H9 (cell line): ENCODE results near the gene FAM161B. TPM values are rescaled to one million over a fixed set of nuclear protein-coding genes. Genes with fewer than 3 reads are reported as not detected.
A peak's percentile ranks its signal among the peaks of the same experiment; 100 is the strongest.

Experiments
- DNase-seq: peaks from one replicate; pipeline ENCODE4 v3.0.0-alpha.2; 2017
- H2AFZ ChIP-seq: one replicate; pipeline ENCODE4 v1.6.1; 2013; ENCODE audit warnings: mild to moderate bottlenecking, low read length, control low read depth, moderate library complexity
- H2AK5ac ChIP-seq: 2 replicates; pipeline ENCODE4 v1.6.1; 2013; ENCODE audit warnings: low read length, control low read depth, mixed read lengths; ENCODE audit not compliant: insufficient read length
- H2BK120ac ChIP-seq: one replicate; pipeline ENCODE4 v1.6.1; 2013; ENCODE audit warnings: low read depth, mild to moderate bottlenecking, low read length, control low read depth, inconsistent platforms; ENCODE audit not compliant: poor library complexity, severe bottlenecking
- H2BK12ac ChIP-seq: 2 replicates; pipeline ENCODE4 v1.6.1; 2013; ENCODE audit warnings: low read length, control low read depth, mixed read lengths, low read depth; ENCODE audit not compliant: insufficient read length
- H2BK15ac ChIP-seq: 2 replicates; pipeline ENCODE4 v1.6.1; 2013; ENCODE audit warnings: low read depth, low read length, control low read depth
- H2BK20ac ChIP-seq: one replicate; pipeline ENCODE4 v1.6.1; 2013; ENCODE audit warnings: low read depth, mild to moderate bottlenecking, low read length, control low read depth, inconsistent platforms; ENCODE audit not compliant: poor library complexity, severe bottlenecking
- H2BK5ac ChIP-seq: 2 replicates; pipeline ENCODE4 v1.6.1; 2013; ENCODE audit warnings: low read length, control low read depth, mixed read lengths; ENCODE audit not compliant: insufficient read length
- H3K14ac ChIP-seq: 2 replicates; pipeline ENCODE4 v1.6.1; 2013; ENCODE audit warnings: low read length, control low read depth; ENCODE audit not compliant: insufficient read depth
- H3K18ac ChIP-seq: 2 replicates; pipeline ENCODE4 v1.6.1; 2013; ENCODE audit warnings: low read depth, mild to moderate bottlenecking, mixed read lengths, low read length, control low read depth; ENCODE audit not compliant: insufficient read length
- H3K23ac ChIP-seq: 2 replicates; pipeline ENCODE4 v1.6.1; 2013; ENCODE audit warnings: low read length, control low read depth, mixed read lengths, low read depth; ENCODE audit not compliant: insufficient read length
- H3K23me2 ChIP-seq: 2 replicates; pipeline ENCODE4 v1.6.1; 2013; ENCODE audit warnings: low read depth, mild to moderate bottlenecking, mixed read lengths, low read length, control low read depth; ENCODE audit not compliant: insufficient read length, poor library complexity, severe bottlenecking
- H3K27ac ChIP-seq: 2 replicates; pipeline ENCODE4 v1.5.1; 2013; ENCODE audit warnings: low read length, control low read depth, mixed read lengths, low read depth; ENCODE audit not compliant: insufficient read length
- H3K27me3 ChIP-seq: 2 replicates; pipeline ENCODE4 v1.6.1; 2013; ENCODE audit warnings: low read length, control low read depth, inconsistent platforms; ENCODE audit not compliant: insufficient read depth
- H3K4ac ChIP-seq: 2 replicates; pipeline ENCODE4 v1.6.1; 2013; ENCODE audit warnings: low read depth, mild to moderate bottlenecking, control low read depth, inconsistent platforms, low read length, moderate library complexity
- H3K4me1 ChIP-seq: 2 replicates; pipeline ENCODE4 v1.6.1; 2013; ENCODE audit warnings: low read length, control low read depth, inconsistent platforms; ENCODE audit not compliant: insufficient read depth
- H3K4me2 ChIP-seq: 2 replicates; pipeline ENCODE4 v1.6.1; 2013; ENCODE audit warnings: low read length, control low read depth, mixed read lengths; ENCODE audit not compliant: insufficient read length, insufficient read depth
- H3K56ac ChIP-seq: 2 replicates; pipeline ENCODE4 v1.6.1; 2013; ENCODE audit warnings: low read depth, mild to moderate bottlenecking, mixed read lengths, low read length, control low read depth; ENCODE audit not compliant: insufficient read length
- H3K79me1 ChIP-seq: 2 replicates; pipeline ENCODE4 v1.6.1; 2013; ENCODE audit warnings: low read depth, mild to moderate bottlenecking, moderate library complexity, low read length, control low read depth, inconsistent platforms; ENCODE audit not compliant: insufficient read depth, poor library complexity, severe bottlenecking
- H3K79me2 ChIP-seq: 2 replicates; pipeline ENCODE4 v1.6.1; 2013; ENCODE audit warnings: low read length, control low read depth, inconsistent platforms; ENCODE audit not compliant: insufficient read depth
- H3K9ac ChIP-seq: 2 replicates; pipeline ENCODE4 v1.6.1; 2013; ENCODE audit warnings: low read length, control low read depth, mixed read lengths; ENCODE audit not compliant: insufficient read length; ENCODE audit errors: extremely low read depth
- H3K9me3 ChIP-seq: one replicate; pipeline ENCODE4 v1.6.1; 2013; ENCODE audit warnings: low read depth, low read length, inconsistent platforms; ENCODE audit not compliant: control insufficient read depth
- H3T11ph ChIP-seq: one replicate; pipeline ENCODE4 v1.6.1; 2013; ENCODE audit warnings: mild to moderate bottlenecking, low read length, control low read depth, inconsistent platforms
- H4K20me1 ChIP-seq: one replicate; pipeline ENCODE4 v1.6.1; 2013; ENCODE audit not compliant: control insufficient read depth, insufficient read length, insufficient read depth
- H4K5ac ChIP-seq: 2 replicates; pipeline ENCODE4 v1.6.1; 2013; ENCODE audit warnings: low read depth, mild to moderate bottlenecking, mixed read lengths, low read length, control low read depth; ENCODE audit not compliant: insufficient read length
- H4K8ac ChIP-seq: replicated peaks from 2 replicates; pipeline ENCODE4 v1.6.1; 2013; ENCODE audit warnings: low read length, control low read depth, mixed read lengths, low read depth; ENCODE audit not compliant: insufficient read length
- H4K91ac ChIP-seq: 2 replicates; pipeline ENCODE4 v1.6.1; 2013; ENCODE audit warnings: low read depth, mild to moderate bottlenecking, moderate library complexity, mixed read lengths, low read length, control low read depth; ENCODE audit not compliant: insufficient read length
- H3K27ac Mint-ChIP-seq, 3 experiments: 2 replicates in 2 of 3; 3 replicates in 1 of 3; pipeline ENCODE4 v1.8.0; 2020 to 2021; ENCODE audit warnings: mixed read lengths in 3 of 3, mild to moderate bottlenecking in 1 of 3, moderate library complexity in 1 of 3
- H3K27me3 Mint-ChIP-seq: 2 replicates; pipeline ENCODE4 v1.8.0; 2021; ENCODE audit warnings: low read depth, mild to moderate bottlenecking, moderate library complexity, mixed read lengths
- H3K36me3 Mint-ChIP-seq, 3 experiments: 2 replicates in 2 of 3; 3 replicates in 1 of 3; pipeline ENCODE4 v1.8.0; 2020 to 2021; ENCODE audit warnings: low read depth in 3 of 3, mixed read lengths in 3 of 3; ENCODE audit not compliant: insufficient read depth in 1 of 3
- H3K4me1 Mint-ChIP-seq, 2 experiments: 2 replicates each; pipeline ENCODE4 v1.8.0; 2020; ENCODE audit warnings: mixed read lengths in 2 of 2
- H3K4me3 Mint-ChIP-seq, 2 experiments: 2 replicates in 1 of 2; 3 replicates in 1 of 2; pipeline ENCODE4 v1.8.0; 2020 to 2021; ENCODE audit warnings: mild to moderate bottlenecking in 2 of 2, mixed read lengths in 2 of 2, moderate library complexity in 1 of 2
- H3K9me3 Mint-ChIP-seq, 2 experiments: 2 replicates in 1 of 2; 3 replicates in 1 of 2; pipeline ENCODE4 v1.8.0; 2020; ENCODE audit warnings: mild to moderate bottlenecking in 2 of 2, mixed read lengths in 2 of 2, moderate library complexity in 1 of 2
- CTCF ChIP-seq: fragments of 200-600 bp; sonication (generic); conservative IDR thresholded peaks from 3 replicates; pipeline ENCODE4 v1.8.0; 2021; ENCODE audit warnings: antibody characterized with exemption, mild to moderate bottlenecking
- WGBS: extraction: QIAGEN DNeasy Blood & Tissue Kit; methylation state at CpG from one replicate; pipeline ENCODE4 v1.1.7; 2013; ENCODE audit warnings: missing lambda C conversion rate, low lambda C conversion rate, mixed read lengths; ENCODE audit not compliant: insufficient read length; ENCODE audit errors: extremely low coverage; 5-methylcytosine and 5-hydroxymethylcytosine counted together
- total RNA-seq: library from RNA; stranded (reverse); gene quantifications from 2 replicates; pipeline ENCODE4 v1.2.1, GENCODE V29; 2021

The FAM161B gene
- total RNA-seq, 1 experiment from 2014 or later, result 0.92 TPM

- Histone ChIP-seq H3K79me2 (peaks cover 10% of the 10 kb centered on the region; the same call in 1 of the 2 replicates), H3K4me1 (no peaks in the 10 kb centered on the region), H2BK5ac (no peak overlapping the region), H2AFZ (no peak overlapping the region), H2BK15ac (no peak overlapping the region), H3K23me2 (peaks cover 13% of the 10 kb centered on the region), H4K8ac (no peak overlapping the region), H2BK12ac (no peak overlapping the region), H2BK20ac (no peak overlapping the region), H2AK5ac (no peak overlapping the region), H4K20me1 (no peaks in the 10 kb centered on the region), H3K14ac (no peak overlapping the region), H3K9me3 (no peaks in the 10 kb centered on the region), H3K79me1 (peaks cover 6% of the 10 kb centered on the region), H4K5ac (no peak overlapping the region), H3K56ac (no peak overlapping the region), H3K4ac (no peak overlapping the region), H3K18ac (no peak overlapping the region), H3T11ph (no peak overlapping the region), H3K27me3 (no peaks in the 10 kb centered on the region), H4K91ac (no peak overlapping the region), H3K4me2 (peak overlapping the region; percentile 91), H3K23ac (no peak overlapping the region), H3K27ac (no peak overlapping the region), H3K9ac (no peak overlapping the region), H2BK120ac (no peak overlapping the region)
- Mint-ChIP-seq H3K36me3 (peaks cover 0 to 9% (median 6%) of the 10 kb centered on the region in 3 experiments; a peak in 4 of 7 replicates), H3K27me3 (no peaks in the 10 kb centered on the region), H3K9me3 (no peaks in the 10 kb centered on the region), H3K27ac (no peak overlapping the region), H3K4me3 (0 out of 5 replicates have a peak overlapping the region, but pooled peaks of 1 of the 2 experiments have one; percentile 86), H3K4me1 (peaks cover 19 to 21% of the 10 kb centered on the region in 2 experiments)
- DNase-seq, result no peak
- TF ChIP-seq CTCF, result no peak
- WGBS, result no CpG with 5 or more reads among the region's 3 CpGs
Measured at GRCh38 chr14:73888460-73888725, 61.5 kb downstream of the FAM161B start.
